ENCODE data around the gene BABAM2. TPM values are rescaled to one million over a fixed set of nuclear protein-coding genes. Genes with fewer than 3 reads are reported as not detected.

BABAM2 gene
- total and polyA plus RNA-seq, 2 experiments from 2014 or later, result 17.8 to 21.5 TPM

- TF ChIP-seq REST (IDR thresholded peaks at IDR 0.05; ENCODE audit: unreplicated experiment), result no peak
- TF ChIP-seq JUNB (IDR thresholded peaks at IDR 0.05; ENCODE audit: unreplicated experiment), result no peak
- TF ChIP-seq NANOG (IDR thresholded peaks at IDR 0.05; ENCODE audit: borderline replicate concordance), result no peak
- no peak for TF ChIP-seq EZH2 (IDR thresholded peaks at IDR 0.05; ENCODE audit: low read depth, unreplicated experiment)
- TF ChIP-seq ZNF114 (CRISPR knock-in tag; IDR thresholded peaks at IDR 0.05), result no peak
These were observed 491.0 kb downstream of the BABAM2 start (continued) for GRCh38 chr2:28381225-28382180.

- H3K27me3 Mint-ChIP-seq (ENCODE audit: insufficient read depth, low read depth, poor library complexity), result peaks cover 24% of the 10 kb centered on the region
- Histone ChIP-seq H3K4me3 (no peak overlapping the region), H3K9me2 (ENCODE audit: insufficient read depth) (0 out of 2 replicates have a peak, but pooled peaks cover 3% of the 10 kb centered on the region), H2AFZ (no peak overlapping the region), H4K20me1 (replicated peaks; ENCODE audit: insufficient read depth) (no peaks in the 10 kb centered on the region; the same call in 1 of the 2 replicates), H3K36me3 (ENCODE audit: insufficient read depth) (no peaks in the 10 kb centered on the region), H3K27me3 (ENCODE audit: insufficient read depth) (peaks cover 37% of the 10 kb centered on the region), H3F3A (replicated peaks; ENCODE audit: low read depth) (no peaks in the 10 kb centered on the region), H3K4me1 (ENCODE audit: insufficient read depth) (0 out of 2 replicates have a peak, but pooled peaks cover 6% of the 10 kb centered on the region), H3K4me2 (no peak overlapping the region), H3K79me2 (replicated peaks; ENCODE audit: insufficient read depth) (no peaks in the 10 kb centered on the region), H3K27ac (ENCODE audit: low read depth) (no peak overlapping the region)
- peaks cover 6% of the 10 kb centered on the region; the same call in 2 of the 3 replicates for H3K4me1 Mint-ChIP-seq
- no peaks in the 10 kb centered on the region for H3K36me3 Mint-ChIP-seq (ENCODE audit: low read depth)
- H3K4me3 Mint-ChIP-seq, result no peak overlapping the region
- no peak for ATAC-seq
- H3K9me3 Mint-ChIP-seq, result no peaks in the 10 kb centered on the region
- no peak for TF ChIP-seq JUNB (IDR thresholded peaks at IDR 0.05; ENCODE audit: unreplicated experiment)
- TF ChIP-seq ZNF462 (CRISPR knock-in tag; IDR thresholded peaks at IDR 0.05), result no peak
- TF ChIP-seq REST (IDR thresholded peaks at IDR 0.05; ENCODE audit: unreplicated experiment), result no peak
- no peak for TF ChIP-seq ETS1 (IDR thresholded peaks at IDR 0.05)
- no peak for TF ChIP-seq EZH2 (IDR thresholded peaks at IDR 0.05; ENCODE audit: low read depth, unreplicated experiment)
- no peak for TF ChIP-seq POLR2AphosphoS5 (IDR thresholded peaks at IDR 0.05; ENCODE audit: low read depth)
- no peak overlapping the region for H3K27ac Mint-ChIP-seq
- DNase-seq (ENCODE audit: low spot score), result no peak
These were observed 492.2 kb downstream of the BABAM2 start for GRCh38 chr2:28382755-28383154.
